Activated naive CD8-positive, alpha-beta T cell (primary cell): ENCODE results near the gene TTN.
A peak's percentile ranks its signal among the peaks of the same experiment; 100 is the strongest.

Experiments used
- H3K27ac Mint-ChIP-seq: one replicate; pipeline ENCODE4 v1.8.0; 2021; ENCODE audit warnings: mixed read lengths
- H3K27me3 Mint-ChIP-seq: one replicate; pipeline ENCODE4 v1.8.0; 2021; ENCODE audit warnings: mixed read lengths
- H3K36me3 Mint-ChIP-seq: one replicate; pipeline ENCODE4 v1.8.0; 2021; ENCODE audit warnings: mixed read lengths
- H3K4me1 Mint-ChIP-seq: one replicate; pipeline ENCODE4 v1.8.0; 2021; ENCODE audit warnings: low read depth, mixed read lengths
- H3K4me3 Mint-ChIP-seq: one replicate; pipeline ENCODE4 v1.8.0; 2021; ENCODE audit warnings: mild to moderate bottlenecking, mixed read lengths
- H3K9me3 Mint-ChIP-seq: one replicate; pipeline ENCODE4 v1.8.0; 2021; ENCODE audit warnings: low read depth, mixed read lengths

The TTN gene

DNA sequence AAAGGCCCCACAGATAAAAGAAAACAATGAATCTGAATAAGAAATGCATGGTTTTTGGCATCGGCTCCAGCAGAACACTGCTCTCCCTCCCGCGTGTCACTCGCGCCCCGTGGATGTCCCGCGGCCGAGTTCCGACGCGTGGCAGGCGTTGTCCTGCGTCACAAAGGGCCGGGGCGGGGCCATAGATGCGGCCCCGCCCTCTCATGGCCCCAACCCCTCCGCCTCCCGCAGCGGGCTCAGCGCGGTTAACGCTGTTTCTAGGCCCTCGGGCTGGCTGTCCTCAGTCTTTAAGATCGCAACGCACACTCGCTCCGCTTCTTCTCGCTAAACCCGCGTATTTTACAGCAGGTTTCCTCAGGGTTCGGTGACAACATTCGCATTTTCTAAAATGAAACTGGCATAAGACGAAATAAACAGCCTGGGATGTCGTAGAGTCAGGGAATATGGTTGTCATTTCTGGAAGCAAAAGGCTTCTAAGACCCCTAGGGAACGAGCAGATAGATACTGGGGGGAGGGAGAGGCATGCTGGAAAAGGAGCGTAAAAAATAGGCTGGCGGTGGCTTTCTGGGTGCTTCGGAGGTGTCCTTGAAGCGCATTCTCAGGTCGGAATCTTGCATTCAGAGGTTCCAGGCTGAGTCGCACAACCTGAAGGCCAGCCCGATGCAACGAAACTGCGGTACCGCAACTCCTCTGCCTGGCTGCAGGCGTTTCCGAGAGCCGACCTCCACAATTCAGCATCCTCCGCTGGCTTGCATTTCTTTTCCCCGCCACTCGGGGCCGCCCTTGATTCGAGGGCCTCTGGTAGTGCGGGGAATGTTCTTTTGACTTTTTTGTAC is 328.6 kb downstream of the TTN start, which contains the start of gene FKBP7:
Gene FKBP7 (minus strand): TSS at position 162 of the 836 bp plus-strand sequence. CDS start 101 bp downstream, at position 61.
- Mint-ChIP-seq H3K4me1 (peaks cover 52% of the 10 kb centered on the region), H3K27ac (peak within 1 kb of the TSS; percentile 96), H3K36me3 (no peaks in the 10 kb centered on the region), H3K9me3 (no peaks in the 10 kb centered on the region), H3K27me3 (no peaks in the 10 kb centered on the region), H3K4me3 (peak within 1 kb of the TSS; percentile 98)

- H3K27me3 Mint-ChIP-seq: no peaks in the 10 kb centered on the region
- no peaks in the 10 kb centered on the region for H3K9me3 Mint-ChIP-seq
- no peaks in the 10 kb centered on the region for H3K36me3 Mint-ChIP-seq
- peak overlapping the region; percentile 96 for H3K27ac Mint-ChIP-seq
- peaks cover 49% of the 10 kb centered on the region for H3K4me1 Mint-ChIP-seq
- peak overlapping the region; percentile 98 for H3K4me3 Mint-ChIP-seq
Measured at GRCh38 chr2:178478130-178478438, 329.1 kb downstream of the TTN start.

DNA sequence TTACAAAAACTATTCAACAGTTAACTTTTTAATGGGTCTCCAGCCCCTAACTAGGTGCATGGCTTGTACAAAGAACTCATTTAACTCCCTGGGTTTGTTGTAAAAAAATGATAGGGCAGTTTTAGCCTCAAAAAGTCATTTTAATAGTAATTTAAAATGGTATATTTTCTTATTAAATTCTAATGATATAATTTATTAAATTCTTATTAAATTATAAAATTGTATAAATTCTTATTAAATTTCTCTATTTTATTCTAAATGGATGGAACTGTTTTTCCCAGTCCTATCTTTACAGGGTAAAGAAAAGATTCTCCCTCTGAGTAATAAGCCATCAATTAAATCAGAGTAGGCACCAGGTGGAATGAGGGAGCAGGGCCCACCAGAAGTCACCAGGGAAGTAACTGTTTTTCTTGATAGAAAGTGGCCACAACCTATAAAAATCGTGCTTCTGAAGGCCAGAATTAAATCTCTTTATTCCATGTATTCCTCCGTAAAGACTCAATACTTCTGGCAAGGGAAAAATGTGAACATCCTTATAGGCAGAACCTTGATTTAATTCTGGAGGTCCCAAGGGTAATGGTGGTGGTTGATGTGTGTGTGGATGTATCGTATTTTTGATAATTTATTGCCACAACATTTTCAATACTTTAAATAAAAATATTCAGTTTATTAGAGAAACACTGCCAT is 329.6 kb downstream of the TTN start:
- H3K27me3 Mint-ChIP-seq: no peaks in the 10 kb centered on the region
- peak overlapping the region; percentile 96 for H3K27ac Mint-ChIP-seq
- no peaks in the 10 kb centered on the region for H3K36me3 Mint-ChIP-seq
- H3K4me3 Mint-ChIP-seq: peak overlapping the region; percentile 98
- peaks cover 45% of the 10 kb centered on the region for H3K4me1 Mint-ChIP-seq
- no peaks in the 10 kb centered on the region for H3K9me3 Mint-ChIP-seq

DNA sequence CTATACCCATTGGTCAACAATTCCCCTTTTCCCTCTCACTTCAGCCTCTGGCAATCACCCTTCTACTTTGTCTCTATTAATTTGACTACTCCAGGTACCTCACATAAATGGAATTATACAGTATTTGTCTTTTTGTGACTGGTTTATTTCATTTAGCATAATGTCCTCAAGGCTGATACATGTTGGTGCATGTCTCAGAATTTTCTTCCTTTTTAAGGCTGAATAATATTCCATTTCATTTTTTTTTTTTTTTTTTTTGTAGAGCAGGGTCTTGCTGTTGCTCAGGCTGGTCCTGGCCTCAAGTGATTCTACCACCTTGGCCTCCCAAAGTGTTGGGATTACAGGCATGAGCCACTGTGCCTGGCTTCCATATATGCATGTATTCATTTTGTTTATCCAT is 330.7 kb downstream of the TTN start:
- Mint-ChIP-seq H3K27me3 (no peaks in the 10 kb centered on the region), H3K4me3 (no peak overlapping the region), H3K27ac (no peak overlapping the region), H3K4me1 (peaks cover 34% of the 10 kb centered on the region), H3K36me3 (no peaks in the 10 kb centered on the region), H3K9me3 (no peaks in the 10 kb centered on the region)
